ENCODE measurements around the gene DTNA. TPM values are rescaled to one million over a fixed set of nuclear protein-coding genes. Genes with fewer than 3 reads are reported as not detected.

Gene DTNA
- total RNA-seq, 2 experiments from 2014 or later, result not detected

DNA sequence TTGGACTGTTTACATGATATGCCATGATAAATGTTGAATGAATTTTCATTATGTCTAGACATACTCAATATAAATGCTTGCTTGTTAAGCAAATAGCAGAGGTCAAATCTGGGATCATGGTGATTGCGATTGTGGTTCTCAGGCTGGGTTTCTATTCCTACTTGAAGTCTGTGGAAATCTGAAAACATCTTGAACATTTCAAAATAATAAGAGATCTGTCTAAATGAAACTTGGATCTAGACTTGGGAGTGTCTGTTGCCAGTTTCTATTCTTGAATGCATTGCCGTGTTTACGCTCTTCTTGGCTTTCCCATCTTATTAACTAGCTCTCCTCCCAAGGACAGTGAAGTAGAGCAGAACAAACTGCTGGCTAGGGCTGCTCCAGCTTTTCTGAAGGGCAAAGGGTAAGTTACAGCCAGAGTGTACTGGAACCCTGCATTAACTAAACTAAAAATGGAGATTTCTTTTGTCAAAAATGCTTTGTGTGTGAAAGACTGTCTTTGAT is 127.7 kb downstream of the DTNA start:
- Mint-ChIP-seq H3K27ac (no peak overlapping the region), H3K4me3 (no peak overlapping the region), H3K4me1 (ENCODE audit: low read depth) (no peaks in the 10 kb centered on the region), H3K27me3 (no peaks in the 10 kb centered on the region), H3K9me3 (no peaks in the 10 kb centered on the region), H3K36me3 (ENCODE audit: low read depth) (no peaks in the 10 kb centered on the region)
- CTCF ChIA-PET, result no interaction called here
- Histone ChIP-seq H3K9me3 (ENCODE audit: control insufficient read depth in 1 of 2, insufficient read depth in 1 of 2, low read length in 2 of 2) (no peaks in the 10 kb centered on the region), H3K4me3 (ENCODE audit: low read length) (no peak overlapping the region), H3K27me3 (ENCODE audit: control insufficient read depth in 1 of 2, insufficient read depth in 2 of 2, low read length in 2 of 2) (no peaks in the 10 kb centered on the region), H3K27ac (ENCODE audit: low read depth in 1 of 2, low read length in 2 of 2) (no peak overlapping the region), H3K4me1 (ENCODE audit: insufficient read depth, low read length) (no peaks in the 10 kb centered on the region), H3K36me3 (ENCODE audit: insufficient read depth, low read length) (no peaks in the 10 kb centered on the region)
- ATAC-seq (ENCODE audit: poor library complexity) (no peak), DNase-seq (no peak)
- TF ChIP-seq, protein P1, sequence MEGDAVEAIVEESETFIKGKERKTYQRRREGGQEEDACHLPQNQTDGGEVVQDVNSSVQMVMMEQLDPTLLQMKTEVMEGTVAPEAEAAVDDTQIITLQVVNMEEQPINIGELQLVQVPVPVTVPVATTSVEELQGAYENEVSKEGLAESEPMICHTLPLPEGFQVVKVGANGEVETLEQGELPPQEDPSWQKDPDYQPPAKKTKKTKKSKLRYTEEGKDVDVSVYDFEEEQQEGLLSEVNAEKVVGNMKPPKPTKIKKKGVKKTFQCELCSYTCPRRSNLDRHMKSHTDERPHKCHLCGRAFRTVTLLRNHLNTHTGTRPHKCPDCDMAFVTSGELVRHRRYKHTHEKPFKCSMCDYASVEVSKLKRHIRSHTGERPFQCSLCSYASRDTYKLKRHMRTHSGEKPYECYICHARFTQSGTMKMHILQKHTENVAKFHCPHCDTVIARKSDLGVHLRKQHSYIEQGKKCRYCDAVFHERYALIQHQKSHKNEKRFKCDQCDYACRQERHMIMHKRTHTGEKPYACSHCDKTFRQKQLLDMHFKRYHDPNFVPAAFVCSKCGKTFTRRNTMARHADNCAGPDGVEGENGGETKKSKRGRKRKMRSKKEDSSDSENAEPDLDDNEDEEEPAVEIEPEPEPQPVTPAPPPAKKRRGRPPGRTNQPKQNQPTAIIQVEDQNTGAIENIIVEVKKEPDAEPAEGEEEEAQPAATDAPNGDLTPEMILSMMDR (IDR thresholded peaks at IDR 0.05), result no peak
- intact Hi-C loops (cut with DNase I, micrococcal nuclease), result no loop called here
- POLR2A ChIA-PET, result no interaction called here

DNA sequence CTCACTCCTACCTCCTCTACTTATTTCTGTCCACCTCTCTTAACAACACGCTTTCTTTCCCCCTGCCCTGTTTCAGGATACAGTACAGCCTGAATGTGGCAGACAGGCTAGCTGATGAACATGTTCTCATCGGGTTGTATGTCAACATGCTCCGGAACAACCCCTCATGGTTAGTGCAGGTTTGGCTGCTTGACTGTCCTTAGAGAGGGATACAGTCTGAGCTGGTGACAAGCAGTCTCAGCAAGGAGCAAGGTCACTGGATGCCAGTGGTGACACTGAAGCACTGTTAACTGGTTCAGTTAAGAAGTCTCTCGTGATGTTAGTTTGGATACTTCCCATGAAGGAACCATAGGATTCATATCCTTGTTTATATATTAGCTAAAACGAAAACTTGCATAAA is 128.6 kb downstream of the DTNA start:
- H3K36me3 Mint-ChIP-seq (ENCODE audit: low read depth), result no peaks in the 10 kb centered on the region
- ATAC-seq (ENCODE audit: poor library complexity) (no peak), DNase-seq (no peak)
- Histone ChIP-seq H3K4me3 (ENCODE audit: low read length) (no peak overlapping the region), H3K36me3 (ENCODE audit: insufficient read depth, low read length) (no peaks in the 10 kb centered on the region), H3K9me3 (ENCODE audit: control insufficient read depth in 1 of 2, insufficient read depth in 1 of 2, low read length in 2 of 2) (no peaks in the 10 kb centered on the region), H3K27ac (ENCODE audit: low read depth in 1 of 2, low read length in 2 of 2) (no peak overlapping the region), H3K27me3 (ENCODE audit: control insufficient read depth in 1 of 2, insufficient read depth in 2 of 2, low read length in 2 of 2) (no peaks in the 10 kb centered on the region), H3K4me1 (ENCODE audit: insufficient read depth, low read length) (no peaks in the 10 kb centered on the region)
- H3K4me1 Mint-ChIP-seq (ENCODE audit: low read depth), result no peaks in the 10 kb centered on the region
- no peak overlapping the region for H3K4me3 Mint-ChIP-seq
- POLR2A ChIA-PET, result no interaction called here
- H3K27me3 Mint-ChIP-seq, result no peaks in the 10 kb centered on the region
- no peak overlapping the region for H3K27ac Mint-ChIP-seq
- no peaks in the 10 kb centered on the region for H3K9me3 Mint-ChIP-seq
- intact Hi-C loops (cut with DNase I, micrococcal nuclease), result no loop called here
- TF ChIP-seq, protein P1 (IDR thresholded peaks at IDR 0.05), result no peak
- CTCF ChIA-PET, result no interaction called here

DNA sequence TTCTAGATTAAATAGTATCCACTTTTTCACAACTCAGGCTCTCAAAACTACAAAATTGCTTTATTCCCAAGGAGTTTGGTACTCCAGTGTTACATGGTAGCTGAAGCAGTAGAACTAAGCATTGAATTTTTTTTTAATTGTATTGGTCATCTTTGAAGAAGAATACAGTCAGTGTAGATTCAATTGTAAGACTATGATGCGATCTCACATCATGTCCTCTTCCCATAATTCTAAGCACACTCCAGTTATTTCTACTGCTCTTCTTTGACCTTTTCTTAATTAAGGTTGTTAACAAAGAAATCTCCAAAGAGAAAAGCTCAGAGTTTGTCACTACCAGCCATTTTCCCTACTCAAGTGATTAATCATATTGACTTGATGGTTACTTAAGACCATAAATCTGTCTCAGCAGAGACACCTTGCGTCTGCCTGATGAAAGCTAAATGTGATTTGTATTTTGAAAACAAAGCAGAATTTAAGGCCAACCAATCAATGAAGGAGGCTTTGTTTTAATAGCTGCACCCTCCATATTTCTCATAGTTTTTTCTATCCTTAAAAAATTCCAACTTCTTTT is 130.2 kb downstream of the DTNA start:
- Histone ChIP-seq H3K27ac (ENCODE audit: low read depth in 1 of 2, low read length in 2 of 2) (no peak overlapping the region), H3K27me3 (ENCODE audit: control insufficient read depth in 1 of 2, insufficient read depth in 2 of 2, low read length in 2 of 2) (no peaks in the 10 kb centered on the region), H3K9me3 (ENCODE audit: control insufficient read depth in 1 of 2, insufficient read depth in 1 of 2, low read length in 2 of 2) (no peaks in the 10 kb centered on the region), H3K36me3 (ENCODE audit: insufficient read depth, low read length) (no peaks in the 10 kb centered on the region), H3K4me3 (ENCODE audit: low read length) (no peak overlapping the region), H3K4me1 (ENCODE audit: insufficient read depth, low read length) (no peaks in the 10 kb centered on the region)
- no peaks in the 10 kb centered on the region for H3K36me3 Mint-ChIP-seq (ENCODE audit: low read depth)
- peaks cover 4% of the 10 kb centered on the region for H3K27me3 Mint-ChIP-seq
- TF ChIP-seq, protein P1 (IDR thresholded peaks at IDR 0.05), result no peak
- intact Hi-C loops (cut with DNase I, micrococcal nuclease), result no loop called here
- H3K27ac Mint-ChIP-seq, result no peak overlapping the region
- DNase-seq (no peak), ATAC-seq (ENCODE audit: poor library complexity) (no peak)
- ChIA-PET POLR2A (no interaction called here), CTCF (no interaction called here)
- no peaks in the 10 kb centered on the region for H3K9me3 Mint-ChIP-seq
- no peak overlapping the region for H3K4me3 Mint-ChIP-seq
- H3K4me1 Mint-ChIP-seq (ENCODE audit: low read depth), result no peaks in the 10 kb centered on the region

All from CD4-positive, alpha-beta T cell (primary cell).